Activated CD8-positive, alpha-beta memory T cell treated with anti-CD3 and anti-CD28 coated beads for 36 hours (primary cell): ENCODE measurements around the gene ESRP2. TPM values are rescaled to one million over a fixed set of nuclear protein-coding genes. Genes with fewer than 3 reads are reported as not detected.

Source experiments
- CTCF ChIA-PET: fragments of 350-600 bp; sonication (Branson Sonifier 250); formaldehyde crosslinking; loops from one replicate; lab custom pipeline; 2021; ENCODE audit warnings: antibody characterized with exemption; lab: Charles Lee
- POLR2A ChIA-PET: fragments of 350-600 bp; sonication (Branson Sonifier 250); formaldehyde crosslinking; loops from one replicate; lab custom pipeline; 2021; ENCODE audit warnings: antibody characterized with exemption; lab: Charles Lee
- total RNA-seq, 2 experiments: library from RNA; stranded (reverse); gene quantifications; one replicate each; pipeline ENCODE4 v1.2.3, GENCODE V29; 2021

The ESRP2 gene
- total RNA-seq, 2 experiments from 2014 or later, result 0.27 to 0.48 TPM

DNA sequence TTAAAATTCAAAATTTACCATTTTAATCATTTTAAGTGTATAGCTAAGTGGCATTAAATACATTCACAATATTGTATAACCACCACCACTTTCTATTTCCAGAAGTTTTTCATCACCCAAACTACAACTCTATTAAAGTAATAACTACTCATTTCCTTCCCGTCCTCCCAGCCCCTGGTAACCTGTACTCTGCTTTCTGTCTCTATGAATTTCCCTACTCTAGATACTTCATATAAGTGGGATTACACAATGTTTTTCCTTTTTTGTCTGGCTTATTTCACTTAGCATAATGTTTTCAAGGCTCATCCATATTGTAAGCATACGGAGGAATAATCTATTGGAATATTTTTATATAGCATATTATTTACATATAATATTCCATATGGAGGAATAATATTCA lies 29.7 kb downstream of the ESRP2 start:
- ChIA-PET POLR2A (no interaction called here), CTCF (interaction anchor here (0.6 to 1.0 kb wide), 4 partner anchors 129 to 501 kb away, joined by 3 to 5 read pairs (median 4); no protein-coding TSS in a partner anchor)

DNA sequence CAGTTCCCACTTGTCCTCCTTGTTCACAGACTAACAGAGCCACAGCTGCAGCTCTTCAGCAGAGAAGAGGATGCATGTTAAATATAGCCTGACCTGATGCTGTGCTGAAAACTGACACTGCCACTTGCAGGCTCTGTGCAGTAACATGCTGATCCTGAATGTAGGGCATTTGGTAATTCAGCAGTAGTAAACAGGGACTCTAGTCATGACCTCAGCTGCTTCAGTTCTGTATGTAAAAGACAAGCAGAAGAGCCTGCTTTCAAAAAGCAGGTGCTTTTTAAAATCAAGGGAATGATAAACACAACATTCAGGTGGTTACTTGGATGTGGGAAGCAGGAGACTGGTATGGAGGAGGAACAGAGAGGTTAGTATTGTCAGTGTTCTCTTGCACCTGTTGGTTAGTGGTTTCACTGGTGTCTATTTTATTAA lies 33.8 kb downstream of the ESRP2 start:
- ChIA-PET POLR2A (no interaction called here), CTCF (interaction anchor here (0.6 kb wide), 1 partner anchor 156 kb away, joined by 3 read pairs; no protein-coding TSS in a partner anchor)

DNA sequence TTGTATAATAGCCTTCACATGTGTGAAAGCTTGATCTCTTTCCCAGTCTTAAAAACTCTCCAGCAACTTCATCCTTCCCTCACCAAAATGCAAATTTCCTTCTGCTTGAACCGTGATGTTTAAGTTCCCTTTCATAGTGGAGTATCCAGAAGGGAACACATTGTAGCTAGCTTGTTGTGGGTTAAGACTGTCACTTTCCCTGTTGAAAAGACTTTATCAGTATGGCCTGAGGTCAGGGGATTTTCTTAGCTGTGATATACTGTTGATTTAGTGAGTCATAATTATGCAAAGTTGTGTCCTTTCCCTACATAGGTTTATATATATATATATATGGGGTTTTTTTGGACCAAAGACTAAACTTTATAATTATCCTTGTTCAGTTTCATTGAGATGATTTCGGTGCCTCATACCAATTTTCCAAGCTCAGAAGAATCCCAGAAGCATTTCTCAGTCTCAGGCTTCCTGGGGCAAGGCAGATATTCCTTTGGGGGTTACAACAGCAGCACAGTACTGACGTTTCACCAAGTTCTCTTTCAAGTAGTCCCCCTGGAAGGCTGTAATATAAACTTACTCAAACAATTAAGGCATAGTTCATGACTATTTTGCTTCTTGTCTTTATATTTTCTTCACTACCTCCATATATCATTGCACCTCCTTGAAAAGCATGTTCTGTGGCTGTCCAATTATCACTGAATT lies 35.7 kb downstream of the ESRP2 start:
- CTCF ChIA-PET, result interaction anchor here (1.1 to 1.7 kb wide), 2 partner anchors 9 to 28 kb away, joined by 3 to 4 read pairs; no protein-coding TSS in a partner anchor
- POLR2A ChIA-PET, result no interaction called here

DNA sequence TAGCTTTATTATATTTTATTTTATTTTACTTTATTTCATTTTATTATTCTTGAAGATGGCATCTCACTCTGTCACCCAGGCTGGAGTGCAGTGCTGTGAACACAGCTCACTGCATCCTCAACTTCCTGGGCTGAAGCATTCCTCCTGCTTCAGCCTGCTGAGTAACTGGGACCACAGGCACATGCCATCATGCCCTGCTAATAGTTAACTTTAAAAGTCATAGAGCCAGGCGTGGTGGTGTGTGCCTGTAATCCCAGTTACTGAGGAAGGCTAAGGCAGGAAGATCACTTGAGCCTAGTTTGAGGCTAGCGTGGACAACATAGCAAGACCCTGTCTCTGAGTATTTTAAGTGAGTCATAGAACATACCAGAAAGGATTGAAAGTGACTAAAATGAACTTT lies 38.7 kb downstream of the ESRP2 start:
- ChIA-PET CTCF (interaction anchor here (0.5 kb wide), 1 partner anchor 12 kb away, joined by 3 read pairs; no protein-coding TSS in a partner anchor), POLR2A (no interaction called here)

DNA sequence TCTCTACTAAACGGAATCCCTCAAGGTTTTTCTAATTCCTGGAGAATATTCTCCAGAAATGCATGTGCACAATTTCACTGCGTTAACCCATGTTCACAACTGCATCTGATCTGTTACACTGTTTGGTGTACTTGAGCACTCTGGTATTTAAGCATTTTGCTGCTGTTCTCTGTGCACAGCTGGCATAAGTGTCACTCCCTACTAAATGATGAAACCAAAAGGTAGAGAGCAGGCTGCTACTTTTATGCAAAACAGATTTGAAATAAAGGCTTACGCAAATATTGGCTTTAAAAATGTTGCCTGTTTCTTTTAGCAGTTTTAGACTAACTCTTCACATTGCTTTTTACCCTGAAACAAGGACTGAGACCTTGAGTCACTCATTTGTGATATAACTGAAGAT lies 41.7 kb downstream of the ESRP2 start:
- CTCF ChIA-PET, result interaction anchor here (1.1 kb wide), 1 partner anchor 24 kb away, joined by 3 read pairs; no protein-coding TSS in a partner anchor
- POLR2A ChIA-PET, result no interaction called here

DNA sequence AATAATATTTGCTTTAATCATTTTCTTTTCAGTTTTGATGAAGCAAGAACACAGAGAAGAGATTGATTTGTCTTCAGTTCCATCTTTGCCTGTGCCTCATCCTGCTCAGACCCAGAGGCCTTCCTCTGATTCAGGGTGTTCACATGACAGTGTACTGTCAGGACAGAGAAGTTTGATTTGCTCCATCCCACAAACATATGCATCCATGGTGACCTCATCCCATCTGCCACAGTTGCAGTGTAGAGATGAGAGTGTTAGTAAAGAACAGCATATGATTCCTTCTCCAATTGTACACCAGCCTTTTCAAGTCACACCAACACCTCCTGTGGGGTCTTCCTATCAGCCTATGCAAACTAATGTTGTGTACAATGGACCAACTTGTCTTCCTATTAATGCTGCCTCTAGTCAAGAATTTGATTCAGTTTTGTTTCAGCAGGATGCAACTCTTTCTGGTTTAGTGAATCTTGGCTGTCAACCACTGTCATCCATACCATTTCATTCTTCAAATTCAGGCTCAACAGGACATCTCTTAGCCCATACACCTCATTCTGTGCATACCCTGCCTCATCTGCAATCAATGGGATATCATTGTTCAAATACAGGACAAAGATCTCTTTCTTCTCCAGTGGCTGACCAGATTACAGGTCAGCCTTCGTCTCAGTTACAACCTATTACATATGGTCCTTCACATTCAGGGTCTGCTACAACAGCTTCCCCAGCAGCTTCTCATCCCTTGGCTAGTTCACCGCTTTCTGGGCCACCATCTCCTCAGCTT lies 45.0 kb downstream of the ESRP2 start:
- CTCF ChIA-PET, result interaction anchor here (0.6 kb wide), 1 partner anchor 48 kb away, joined by 3 read pairs; no protein-coding TSS in a partner anchor

DNA sequence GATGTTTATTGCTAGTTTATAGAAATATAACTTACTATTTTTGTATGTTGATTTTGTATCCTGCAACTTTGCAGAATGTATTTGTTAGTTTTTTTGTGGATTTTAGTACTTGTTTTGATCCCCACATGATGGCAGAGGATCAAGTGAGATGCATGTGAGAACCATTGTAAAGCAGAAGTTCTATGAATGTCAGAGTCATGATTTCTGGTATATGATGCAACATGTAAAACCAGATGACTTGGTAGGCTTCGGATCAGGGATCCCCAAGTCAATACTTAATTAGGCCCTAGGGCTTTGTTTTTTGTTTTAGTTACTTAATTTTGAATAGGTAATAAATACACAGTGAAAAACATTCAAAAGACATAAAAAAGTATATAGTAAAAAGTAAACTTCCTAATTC lies 45.8 kb downstream of the ESRP2 start:
- ChIA-PET POLR2A (interaction anchor here (0.7 kb wide), 1 partner anchor 32 kb away, joined by 3 read pairs; no protein-coding TSS in a partner anchor), CTCF (no interaction called here)

More for the DNA sequence above, 45.0 kb downstream of the ESRP2 start:
- POLR2A ChIA-PET, result interaction anchor here (0.6 kb wide), 1 partner anchor 14 kb away, joined by 5 read pairs; no protein-coding TSS in a partner anchor

DNA sequence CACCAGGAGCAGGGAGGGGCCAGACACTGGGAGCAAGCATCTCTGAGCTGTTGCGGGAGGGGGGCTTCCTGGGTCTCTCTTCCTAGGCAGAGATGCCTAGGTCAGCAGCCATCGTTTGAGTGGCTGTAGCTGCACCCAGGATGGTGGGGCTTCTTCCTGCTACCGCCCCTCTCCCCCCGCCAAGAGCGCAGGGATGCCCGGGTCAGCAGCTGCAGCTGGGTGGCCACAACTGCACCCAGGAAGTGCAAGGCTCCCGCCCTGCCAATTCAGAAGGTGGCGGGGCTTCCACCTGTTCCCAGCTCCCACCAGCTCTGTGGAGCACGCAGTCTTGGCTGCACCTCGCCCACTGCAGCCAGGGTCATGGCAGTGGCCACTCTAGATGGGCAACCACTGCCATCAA lies 47.8 kb downstream of the ESRP2 start:
- CTCF ChIA-PET, result no interaction called here
- POLR2A ChIA-PET, result no interaction called here

DNA sequence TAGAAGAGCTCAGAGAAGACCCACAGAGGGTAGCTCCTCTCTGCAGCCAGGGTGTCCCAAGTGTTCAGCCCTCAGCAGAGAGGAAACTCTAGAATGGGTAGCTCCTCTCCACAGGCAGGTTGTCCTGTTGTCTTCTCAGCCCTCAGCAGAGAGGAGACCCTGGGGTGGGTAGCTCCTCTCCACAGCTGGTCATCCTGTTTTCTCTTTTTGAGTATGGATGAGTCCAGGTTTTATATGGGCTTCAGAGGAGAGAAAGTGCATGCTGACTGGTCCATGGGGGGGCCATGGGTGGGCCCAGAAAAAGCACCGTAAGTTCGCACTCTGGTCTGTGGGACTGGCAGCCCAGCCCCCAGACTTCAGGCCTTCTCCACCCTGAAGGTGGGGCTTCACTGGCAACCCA lies 48.4 kb downstream of the ESRP2 start:
- ChIA-PET POLR2A (no interaction called here), CTCF (no interaction called here)

DNA sequence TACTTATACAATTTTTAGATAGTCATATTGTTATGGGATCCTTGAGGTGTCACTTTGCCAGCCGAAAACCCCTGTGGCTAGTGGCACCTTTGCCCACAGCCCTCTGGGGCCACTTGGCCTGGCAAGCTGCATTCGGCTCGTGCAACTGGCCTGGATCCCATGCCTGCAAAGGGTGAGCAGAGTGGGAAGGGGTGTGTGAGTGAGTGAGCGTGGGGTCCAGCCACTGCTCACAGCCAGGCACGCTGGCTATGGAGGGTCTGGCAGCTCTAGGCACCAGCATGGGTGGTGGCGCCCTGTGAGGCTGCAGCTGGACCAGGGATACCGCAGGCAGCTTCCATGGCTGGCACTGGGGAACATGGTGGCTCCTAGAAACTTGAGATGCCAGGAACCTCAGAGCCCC lies 49.0 kb downstream of the ESRP2 start:
- ChIA-PET POLR2A (no interaction called here), CTCF (no interaction called here)

DNA sequence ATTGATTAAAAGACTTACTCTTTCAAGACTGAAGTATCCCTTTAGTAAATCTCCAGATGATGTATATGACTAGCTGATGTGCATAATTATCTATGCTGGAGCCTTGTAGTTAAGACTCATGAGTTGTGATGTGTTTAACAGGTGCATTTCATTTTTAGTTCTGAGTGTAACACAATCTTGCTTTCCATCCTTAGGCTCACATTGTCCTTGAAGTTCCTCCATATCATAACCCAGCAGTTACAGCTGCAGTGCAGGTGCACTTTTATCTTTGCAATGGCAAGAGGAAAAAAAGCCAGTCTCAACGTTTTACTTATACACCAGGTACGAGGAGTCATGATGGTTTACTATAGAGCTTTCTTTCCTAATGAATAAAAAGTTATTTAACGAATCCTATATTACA lies 52.9 kb downstream of the ESRP2 start:
- POLR2A ChIA-PET, result no interaction called here

DNA sequence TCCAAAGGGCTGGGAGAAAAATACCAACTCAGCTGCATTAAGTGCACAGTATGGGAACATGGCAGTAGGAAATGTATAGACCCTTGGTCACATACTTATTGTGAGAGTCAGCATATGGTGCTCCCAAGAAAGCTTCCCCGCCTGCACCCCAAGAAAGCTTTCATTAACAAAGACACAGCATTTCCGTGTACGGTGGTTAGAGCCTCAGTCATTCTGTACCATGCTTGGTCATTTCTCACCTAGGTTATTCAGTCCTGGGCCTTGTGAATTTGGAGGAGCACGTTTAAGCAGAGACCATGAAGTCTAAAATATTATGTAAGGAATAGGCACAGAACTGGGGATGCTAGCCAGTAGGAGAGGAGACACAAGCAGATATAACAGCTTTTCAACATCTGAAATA lies 56.1 kb downstream of the ESRP2 start:
- ChIA-PET POLR2A (no interaction called here), CTCF (interaction anchor here (0.6 kb wide), 1 partner anchor 32 kb away, joined by 4 read pairs; no protein-coding TSS in a partner anchor)

More for the DNA sequence above, 52.9 kb downstream of the ESRP2 start:
- CTCF ChIA-PET, result no interaction called here

DNA sequence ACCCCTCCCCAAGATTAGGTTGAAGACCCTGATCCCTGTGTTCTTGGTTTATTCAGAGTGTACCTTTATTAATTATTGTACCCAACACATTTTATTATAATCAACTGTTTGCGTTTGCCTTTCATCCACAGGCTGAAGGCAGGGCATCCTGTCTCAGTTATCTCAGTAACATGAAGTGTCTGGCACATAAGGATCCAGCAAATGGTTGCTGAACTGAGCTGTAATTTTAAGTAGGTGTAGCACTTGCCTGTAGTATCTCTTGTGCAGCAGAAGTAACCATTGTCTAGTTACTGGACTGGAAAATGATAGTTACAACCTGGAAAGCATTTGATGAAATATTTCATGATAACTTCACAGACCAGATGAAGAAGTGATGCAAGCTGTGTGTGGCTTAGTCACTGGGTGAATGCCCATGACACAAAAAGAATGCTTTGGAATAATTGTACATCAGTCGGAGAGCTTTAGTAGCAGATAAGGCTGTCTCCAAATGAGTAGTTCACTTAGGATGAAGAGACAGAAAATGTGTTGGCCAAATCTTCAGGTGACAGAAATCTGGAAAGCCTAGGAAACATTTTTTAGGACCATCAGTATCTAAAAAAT lies 56.6 kb downstream of the ESRP2 start:
- CTCF ChIA-PET, result no interaction called here
- POLR2A ChIA-PET, result no interaction called here

Other genes starting within 250 kb of the ESRP2 start
- gene DPEP2, start 236.6 kb downstream of the ESRP2 start, total RNA-seq, result 1 to 10 TPM; 1.3 to 1.5 TPM
- gene DPEP2NB, start 220.2 kb downstream of the ESRP2 start, total RNA-seq, result not detected
- gene DDX28, start 212.9 kb downstream of the ESRP2 start, total RNA-seq, result 10 to 100 TPM; 27.5 to 28.8 TPM
- gene DUS2, start 212.8 kb downstream of the ESRP2 start, total RNA-seq, result 10 to 100 TPM; 37.1 to 40.3 TPM
- gene NFATC3, start 150.8 kb downstream of the ESRP2 start, total RNA-seq, result 10 to 100 TPM; 93.1 to 95.4 TPM
- gene PLA2G15, start 9.2 kb upstream of the ESRP2 start, total RNA-seq, result 1 to 10 TPM; 9.3 to 9.5 TPM
- 10 to 100 TPM; 99.2 to 99.4 TPM for gene SLC7A6, start 28.4 kb upstream of the ESRP2 start, total RNA-seq
- 10 to 100 TPM; 20.9 to 22.6 TPM for gene SLC7A6OS, start 74.8 kb upstream of the ESRP2 start, total RNA-seq
- gene PRMT7, start 74.9 kb upstream of the ESRP2 start, total RNA-seq, result 10 to 100 TPM; 60.2 to 62.9 TPM
- under 1 TPM; 0.19 TPM for gene SMPD3, start 212.4 kb upstream of the ESRP2 start, total RNA-seq